HepG2 (cell line): ENCODE measurements around the gene AHR. TPM values are rescaled to one million over a fixed set of nuclear protein-coding genes. Genes with fewer than 3 reads are reported as not detected.

Experiments used
- CERS6 ChIP-seq: sonication (generic); formaldehyde crosslinking; IDR thresholded peaks from 2 replicates; pipeline ENCODE4 v1.5.0; 2020; ENCODE audit warnings: missing genetic modification reagents
- FUBP1 ChIP-seq: sonication (generic); formaldehyde crosslinking; IDR thresholded peaks from 2 replicates; pipeline ENCODE4 v1.5.1; 2020; ENCODE audit warnings: missing genetic modification reagents, mild to moderate bottlenecking, borderline replicate concordance
- HNF4A ChIP-seq: sonication (generic); formaldehyde crosslinking; IDR thresholded peaks from 2 replicates; pipeline ENCODE4 v1.4.0; 2020; ENCODE audit warnings: missing genetic modification reagents
- NFAT5 ChIP-seq: sonication (generic); formaldehyde crosslinking; IDR thresholded peaks from 2 replicates; pipeline ENCODE4 v1.4.0; 2020; ENCODE audit warnings: missing genetic modification reagents
- PLRG1 ChIP-seq: fragments of 450-650 bp; conservative IDR thresholded peaks from 2 replicates; pipeline ENCODE4 v1.6.1; 2016
- RAD21 ChIP-seq: fragments of 450-650 bp; formaldehyde crosslinking; IDR thresholded peaks from 2 replicates; pipeline ENCODE4 v1.5.0; 2020; ENCODE audit warnings: mild to moderate bottlenecking
- SP4 ChIP-seq: sonication (generic); formaldehyde crosslinking; IDR thresholded peaks from 2 replicates; pipeline ENCODE4 v1.8.1; 2023; ENCODE audit warnings: mild to moderate bottlenecking, missing genetic modification reagents
- ZNF891 ChIP-seq: sonication (generic); formaldehyde crosslinking; IDR thresholded peaks from 2 replicates; pipeline ENCODE4 v1.5.0; 2020; ENCODE audit warnings: mild to moderate bottlenecking, missing genetic modification reagents
- polyA plus RNA-seq, 8 experiments: library from polyadenylated mRNA; depleted of rRNA in 3 of 8; stranded (reverse) in 7 of 8; unstranded in 1 of 8; fragments of >200 nt; fragmentation: Illumina TruSeq in 4 of 8; extraction: Trizol in 4 of 8; gene quantifications; 2 replicates each; pipeline versions ENCODE4 v1.2.1 to v1.2.3, GENCODE V29; 2011 to 2016; ENCODE audit warnings: low read depth in 4 of 8, missing spikeins in 1 of 8, mixed read lengths in 1 of 8; ENCODE audit not compliant: insufficient read depth in 1 of 8
- total RNA-seq, 5 experiments: library from RNA; depleted of rRNA; stranded (reverse); fragments of >200 nt; fragmentation: Illumina TruSeq; extraction: Trizol; gene quantifications; 2 replicates each; pipeline ENCODE4 v1.2.3, GENCODE V29; 2016; ENCODE audit warnings: low read depth in 1 of 5
- TF ChIP-seq, protein P1 (sequence below): sonication (generic); formaldehyde crosslinking; IDR thresholded peaks from 2 replicates; pipeline ENCODE4 v1.5.1; 2020; ENCODE audit warnings: mild to moderate bottlenecking, missing genetic modification reagents, moderate library complexity

The AHR gene
- total and polyA plus RNA-seq, 2 of the 13 experiments (the other 11 are each of a cell fraction or from before 2014, with no cell fraction given): 9.0 to 31.3 TPM

DNA sequence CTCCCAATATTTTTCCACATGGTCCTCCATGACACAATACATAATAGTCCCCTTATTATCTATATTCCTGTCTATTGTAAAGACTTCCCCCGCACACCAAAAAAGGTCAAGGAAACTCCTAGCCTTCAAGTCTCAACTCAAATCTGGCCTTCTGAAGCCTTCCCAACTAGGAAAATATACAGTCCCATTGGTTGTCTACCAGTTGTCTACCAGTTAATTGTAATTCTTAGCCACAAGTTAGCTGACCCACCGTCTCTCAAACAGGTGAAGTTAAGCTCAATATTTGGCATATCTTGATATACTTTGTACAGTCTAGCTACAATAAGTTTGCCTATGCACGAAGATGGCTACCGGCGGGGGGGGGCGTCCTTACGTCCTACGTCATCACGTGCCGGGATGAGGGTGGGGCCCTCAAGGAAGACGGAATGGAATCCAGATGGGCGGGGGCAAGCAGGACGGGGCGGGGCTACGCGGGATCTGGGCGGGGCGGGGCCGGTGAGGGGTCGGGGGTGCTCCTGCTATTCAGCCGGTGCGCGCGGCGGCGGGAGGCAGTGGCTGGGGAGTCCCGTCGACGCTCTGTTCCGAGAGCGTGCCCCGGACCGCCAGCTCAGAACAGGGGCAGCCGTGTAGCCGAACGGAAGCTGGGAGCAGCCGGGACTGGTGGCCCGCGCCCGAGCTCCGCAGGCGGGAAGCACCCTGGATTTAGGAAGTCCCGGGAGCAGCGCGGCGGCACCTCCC lies at the start of gene AHR (continued):
- TF ChIP-seq NFAT5 (CRISPR knock-in tag) (no peak), FUBP1 (CRISPR knock-in tag) (no peak), RAD21 (CRISPR knock-in tag) (peak; percentile 53; the same call in 1 of the 2 replicates), HNF4A (CRISPR knock-in tag) (peak; percentile 3; the same call in 1 of the 2 replicates), CERS6 (CRISPR knock-in tag) (no peak), ZNF891 (peak; percentile 63), PLRG1 (no peak), SP4 (CRISPR knock-in tag) (peak; percentile 39; the same call in 1 of the 2 replicates)
- TF ChIP-seq, protein P1, sequence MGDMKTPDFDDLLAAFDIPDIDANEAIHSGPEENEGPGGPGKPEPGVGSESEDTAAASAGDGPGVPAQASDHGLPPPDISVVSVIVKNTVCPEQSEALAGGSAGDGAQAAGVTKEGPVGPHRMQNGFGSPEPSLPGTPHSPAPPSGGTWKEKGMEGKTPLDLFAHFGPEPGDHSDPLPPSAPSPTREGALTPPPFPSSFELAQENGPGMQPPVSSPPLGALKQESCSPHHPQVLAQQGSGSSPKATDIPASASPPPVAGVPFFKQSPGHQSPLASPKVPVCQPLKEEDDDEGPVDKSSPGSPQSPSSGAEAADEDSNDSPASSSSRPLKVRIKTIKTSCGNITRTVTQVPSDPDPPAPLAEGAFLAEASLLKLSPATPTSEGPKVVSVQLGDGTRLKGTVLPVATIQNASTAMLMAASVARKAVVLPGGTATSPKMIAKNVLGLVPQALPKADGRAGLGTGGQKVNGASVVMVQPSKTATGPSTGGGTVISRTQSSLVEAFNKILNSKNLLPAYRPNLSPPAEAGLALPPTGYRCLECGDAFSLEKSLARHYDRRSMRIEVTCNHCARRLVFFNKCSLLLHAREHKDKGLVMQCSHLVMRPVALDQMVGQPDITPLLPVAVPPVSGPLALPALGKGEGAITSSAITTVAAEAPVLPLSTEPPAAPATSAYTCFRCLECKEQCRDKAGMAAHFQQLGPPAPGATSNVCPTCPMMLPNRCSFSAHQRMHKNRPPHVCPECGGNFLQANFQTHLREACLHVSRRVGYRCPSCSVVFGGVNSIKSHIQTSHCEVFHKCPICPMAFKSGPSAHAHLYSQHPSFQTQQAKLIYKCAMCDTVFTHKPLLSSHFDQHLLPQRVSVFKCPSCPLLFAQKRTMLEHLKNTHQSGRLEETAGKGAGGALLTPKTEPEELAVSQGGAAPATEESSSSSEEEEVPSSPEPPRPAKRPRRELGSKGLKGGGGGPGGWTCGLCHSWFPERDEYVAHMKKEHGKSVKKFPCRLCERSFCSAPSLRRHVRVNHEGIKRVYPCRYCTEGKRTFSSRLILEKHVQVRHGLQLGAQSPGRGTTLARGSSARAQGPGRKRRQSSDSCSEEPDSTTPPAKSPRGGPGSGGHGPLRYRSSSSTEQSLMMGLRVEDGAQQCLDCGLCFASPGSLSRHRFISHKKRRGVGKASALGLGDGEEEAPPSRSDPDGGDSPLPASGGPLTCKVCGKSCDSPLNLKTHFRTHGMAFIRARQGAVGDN (CRISPR knock-in tag): peak; percentile 85; the same call in 1 of the 2 replicates
